SH-SY5Y (cell line): Measurements from ENCODE around the gene PRR12.

ENCODE experiments used
- GATA2 ChIP-seq: IDR thresholded peaks from 2 replicates; pipeline ENCODE4 v1.6.1; 2011; ENCODE audit warnings: mild to moderate bottlenecking, low read depth, low read length
- GATA3 ChIP-seq: IDR thresholded peaks from 2 replicates; pipeline ENCODE4 v1.6.1; 2011; ENCODE audit warnings: low read depth, mild to moderate bottlenecking, low read length, moderate library complexity

- TF ChIP-seq GATA2 (no peak), GATA3 (no peak)
These were observed 25.7 kb upstream of the PRR12 start for GRCh38 chr19:49565261-49565660.
